GM12801 (cell line): ENCODE data around the gene LRRK2.

Source experiments
- TF ChIP-seq, protein P1 (sequence below): IDR thresholded peaks from one replicate; pipeline ENCODE4 v1.5.1; 2011; ENCODE audit warnings: control low read depth; ENCODE audit not compliant: insufficient read length; ENCODE audit errors: extremely low read depth

LRRK2 gene

DNA sequence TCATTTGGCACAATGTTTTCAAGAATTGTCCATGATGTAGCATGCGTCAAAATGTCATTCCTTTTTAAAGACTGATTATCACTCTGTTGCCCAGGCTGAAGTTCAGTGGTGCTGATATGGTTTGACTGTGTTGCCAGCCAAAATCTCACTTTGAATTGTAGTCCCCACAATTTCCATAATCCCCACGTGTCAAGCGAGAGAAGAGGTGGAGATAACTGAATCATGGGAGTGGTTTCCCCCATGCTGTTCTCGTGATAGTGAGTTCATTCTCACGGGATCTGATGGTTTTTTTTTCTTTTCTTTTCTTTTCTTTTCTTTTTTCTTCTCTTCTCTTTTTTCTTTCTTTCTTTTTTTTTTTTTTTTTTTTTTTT, 21.8 kb upstream of the LRRK2 start:
- TF ChIP-seq, protein P1, sequence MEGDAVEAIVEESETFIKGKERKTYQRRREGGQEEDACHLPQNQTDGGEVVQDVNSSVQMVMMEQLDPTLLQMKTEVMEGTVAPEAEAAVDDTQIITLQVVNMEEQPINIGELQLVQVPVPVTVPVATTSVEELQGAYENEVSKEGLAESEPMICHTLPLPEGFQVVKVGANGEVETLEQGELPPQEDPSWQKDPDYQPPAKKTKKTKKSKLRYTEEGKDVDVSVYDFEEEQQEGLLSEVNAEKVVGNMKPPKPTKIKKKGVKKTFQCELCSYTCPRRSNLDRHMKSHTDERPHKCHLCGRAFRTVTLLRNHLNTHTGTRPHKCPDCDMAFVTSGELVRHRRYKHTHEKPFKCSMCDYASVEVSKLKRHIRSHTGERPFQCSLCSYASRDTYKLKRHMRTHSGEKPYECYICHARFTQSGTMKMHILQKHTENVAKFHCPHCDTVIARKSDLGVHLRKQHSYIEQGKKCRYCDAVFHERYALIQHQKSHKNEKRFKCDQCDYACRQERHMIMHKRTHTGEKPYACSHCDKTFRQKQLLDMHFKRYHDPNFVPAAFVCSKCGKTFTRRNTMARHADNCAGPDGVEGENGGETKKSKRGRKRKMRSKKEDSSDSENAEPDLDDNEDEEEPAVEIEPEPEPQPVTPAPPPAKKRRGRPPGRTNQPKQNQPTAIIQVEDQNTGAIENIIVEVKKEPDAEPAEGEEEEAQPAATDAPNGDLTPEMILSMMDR, result no peak

- TF ChIP-seq, protein P1, result no peak
Observed at GRCh38 chr12:40204337-40204736, 20.5 kb upstream of the LRRK2 start.

- TF ChIP-seq, protein P1, result no peak
Observed at GRCh38 chr12:40207551-40207950, 17.2 kb upstream of the LRRK2 start.

- TF ChIP-seq, protein P1, result no peak
Observed at GRCh38 chr12:40208707-40209446, 15.9 kb upstream of the LRRK2 start.

DNA sequence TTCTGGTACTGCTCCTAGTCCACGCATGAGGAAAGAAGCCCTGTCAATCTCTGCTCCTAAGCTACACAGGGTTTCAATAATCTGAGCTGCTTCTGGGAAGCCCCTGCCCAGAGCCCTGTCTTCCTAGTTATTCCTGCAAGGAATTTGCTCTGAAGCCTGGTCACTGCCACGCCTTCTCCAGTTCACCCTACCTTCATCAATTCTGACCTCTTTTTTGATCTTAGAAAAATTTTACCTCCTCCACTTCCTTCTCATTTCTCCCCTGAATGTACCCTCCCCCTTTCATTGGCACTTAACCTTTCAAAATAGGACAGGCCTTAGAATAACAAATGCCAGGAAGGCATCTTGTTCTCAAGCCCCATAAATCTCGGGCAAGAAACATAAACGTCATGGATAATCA, 14.9 kb upstream of the LRRK2 start:
- TF ChIP-seq, protein P1, result no peak

DNA sequence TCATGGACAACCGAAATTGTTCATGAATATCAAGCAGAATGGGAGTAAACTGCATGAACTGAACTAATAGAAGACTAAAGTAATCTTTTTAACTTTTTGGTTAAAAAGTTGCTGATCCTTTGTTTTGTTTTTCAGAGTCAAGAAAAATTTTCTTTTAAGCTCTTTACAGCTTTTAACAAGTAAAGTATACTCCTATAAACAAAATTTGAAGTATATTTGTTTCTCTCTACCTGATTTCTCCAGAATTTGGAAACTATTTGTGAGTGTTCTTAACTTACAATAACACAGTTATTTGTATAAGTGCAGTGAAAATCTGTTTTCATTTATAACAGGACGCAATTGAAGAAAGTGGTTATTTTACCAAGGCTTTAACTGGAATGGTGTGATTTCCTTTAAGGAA, 12.2 kb upstream of the LRRK2 start:
- TF ChIP-seq, protein P1, result no peak

DNA sequence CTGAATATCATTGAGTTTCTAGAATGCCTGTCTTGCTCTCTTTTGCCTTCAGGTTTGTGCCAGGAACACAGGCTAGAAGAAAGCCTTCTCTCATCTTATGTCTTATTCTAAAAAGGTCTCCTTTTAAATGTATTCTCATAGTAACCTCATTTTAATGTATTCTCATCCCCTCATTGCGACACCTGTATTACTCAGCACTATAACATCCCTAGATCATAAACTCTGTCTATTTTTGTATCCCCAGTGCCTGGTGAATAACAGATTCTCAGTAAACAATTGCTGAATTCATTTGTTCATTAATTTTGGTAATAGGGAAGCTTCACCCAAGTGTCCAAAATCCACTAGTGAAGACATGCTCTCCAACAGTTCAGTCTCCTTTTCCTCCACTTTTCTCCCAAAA, 8.8 kb upstream of the LRRK2 start:
- TF ChIP-seq, protein P1, result no peak
